Measurements from ENCODE around the gene FUZ.

Gene FUZ

GRCh38 chr19:49774969-49775368 lies 38.1 kb downstream of the FUZ start:
- no peak for DNase-seq

- DNase-seq, result no peak
Measured at GRCh38 chr19:49773663-49774350, 39.3 kb downstream of the FUZ start.

- DNase-seq, result no peak
Measured at GRCh38 chr19:49772850-49773432, 40.2 kb downstream of the FUZ start.

- no peak for DNase-seq
Measured at GRCh38 chr19:49771674-49772139, 41.4 kb downstream of the FUZ start.

- DNase-seq, result no peak
Measured at GRCh38 chr19:49770529-49770928, 42.6 kb downstream of the FUZ start.

GRCh38 chr19:49767967-49768581 lies 45.0 kb downstream of the FUZ start:
- DNase-seq, result no peak

GRCh38 chr19:49767381-49767780 lies 45.7 kb downstream of the FUZ start:
- DNase-seq, result no peak

GRCh38 chr19:49766930-49767299 lies 46.2 kb downstream of the FUZ start, which contains the start of gene AP2A1:
AP2A1 (plus strand) TSS chr19:49767001; CDS start chr19:49767134, 133 bp downstream.
- DNase-seq, result no peak

- peak; percentile 100 for DNase-seq
Measured at GRCh38 chr19:49766007-49766929, 46.8 kb downstream of the FUZ start.

- DNase-seq, result no peak
Measured at GRCh38 chr19:49764341-49764740, 48.8 kb downstream of the FUZ start.

GRCh38 chr19:49763230-49763629 lies 49.9 kb downstream of the FUZ start, which contains the start of gene TSKS:
TSKS (minus strand) TSS chr19:49763306; CDS start chr19:49763247, 59 bp downstream.
- no peak for DNase-seq

- no peak for DNase-seq
Measured at GRCh38 chr19:49761625-49762311, 51.3 kb downstream of the FUZ start.

- no peak for DNase-seq
Measured at GRCh38 chr19:49761249-49761624, 51.9 kb downstream of the FUZ start.

GRCh38 chr19:49758292-49758691 lies 54.8 kb downstream of the FUZ start:
- DNase-seq, result no peak

Measured in NCI-H446 treated with DMSO at 0.1 percent for 48 hours (cell line).